ENCODE measurements around the gene NPAS1. TPM values are rescaled to one million over a fixed set of nuclear protein-coding genes. Genes with fewer than 3 reads are reported as not detected.

NPAS1 gene
- total RNA-seq, 3 donors from 2014 or later (not counting 1 experiment from before 2014, with no cell fraction given): 0.64 to 0.65 TPM; not detected in 1

DNA sequence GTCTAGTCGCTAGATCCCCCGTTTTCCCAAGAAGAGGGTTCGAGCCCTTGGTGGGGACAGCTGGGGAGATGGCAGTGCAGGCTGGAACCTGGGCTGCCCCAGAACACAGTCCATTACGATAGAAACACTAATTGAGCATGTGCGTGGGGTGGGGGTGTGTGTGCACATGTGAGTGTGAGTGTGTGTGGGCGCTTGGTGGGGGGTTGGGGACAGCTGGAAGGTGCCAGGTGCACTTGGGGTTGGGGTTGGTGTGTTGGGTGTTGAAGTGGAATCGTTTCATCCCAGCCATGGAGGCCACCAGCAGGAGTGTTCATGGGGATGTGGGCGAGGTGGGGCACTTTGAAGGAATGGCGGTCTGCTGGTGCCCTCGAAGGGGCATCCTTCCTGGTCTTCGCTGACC is 18.1 kb upstream of the NPAS1 start:
- H3K9me3 ChIP-seq (ENCODE audit: control insufficient read depth, insufficient read depth, low read length): peaks cover 3% of the 10 kb centered on the region
- WGBS (ENCODE audit: insufficient coverage): 94% methylated on average over 11 of the region's 11 CpGs
- Mint-ChIP-seq H3K27me3 (ENCODE audit: low read depth in 2 of 2) (peaks cover 0 to 1% of the 10 kb centered on the region in 2 donors), H3K27ac (no peak overlapping the region), H3K4me3 (no peak overlapping the region), H3K4me1 (peaks cover 13 to 20% of the 10 kb centered on the region in 2 donors), H3K36me3 (no peaks in the 10 kb centered on the region), H3K9me3 (no peaks in the 10 kb centered on the region)
- peaks cover 7% of the 10 kb centered on the region for H3K4me1 ChIP-seq (ENCODE audit: control insufficient read depth, insufficient read depth, low read length)
- no peaks in the 10 kb centered on the region for H3K27me3 ChIP-seq (ENCODE audit: control insufficient read depth, insufficient read depth, low read length)
- no peak overlapping the region for H3K4me3 ChIP-seq (ENCODE audit: low read length)
- intact Hi-C loops (cut with micrococcal nuclease): no loop called here
- DNase-seq (no peak), ATAC-seq (no peak)
- no peak overlapping the region for H3K27ac ChIP-seq (ENCODE audit: low read length)
- H3K36me3 ChIP-seq (ENCODE audit: control insufficient read depth, insufficient read depth, low read length): peaks cover 22% of the 10 kb centered on the region
- TF ChIP-seq, protein P1, sequence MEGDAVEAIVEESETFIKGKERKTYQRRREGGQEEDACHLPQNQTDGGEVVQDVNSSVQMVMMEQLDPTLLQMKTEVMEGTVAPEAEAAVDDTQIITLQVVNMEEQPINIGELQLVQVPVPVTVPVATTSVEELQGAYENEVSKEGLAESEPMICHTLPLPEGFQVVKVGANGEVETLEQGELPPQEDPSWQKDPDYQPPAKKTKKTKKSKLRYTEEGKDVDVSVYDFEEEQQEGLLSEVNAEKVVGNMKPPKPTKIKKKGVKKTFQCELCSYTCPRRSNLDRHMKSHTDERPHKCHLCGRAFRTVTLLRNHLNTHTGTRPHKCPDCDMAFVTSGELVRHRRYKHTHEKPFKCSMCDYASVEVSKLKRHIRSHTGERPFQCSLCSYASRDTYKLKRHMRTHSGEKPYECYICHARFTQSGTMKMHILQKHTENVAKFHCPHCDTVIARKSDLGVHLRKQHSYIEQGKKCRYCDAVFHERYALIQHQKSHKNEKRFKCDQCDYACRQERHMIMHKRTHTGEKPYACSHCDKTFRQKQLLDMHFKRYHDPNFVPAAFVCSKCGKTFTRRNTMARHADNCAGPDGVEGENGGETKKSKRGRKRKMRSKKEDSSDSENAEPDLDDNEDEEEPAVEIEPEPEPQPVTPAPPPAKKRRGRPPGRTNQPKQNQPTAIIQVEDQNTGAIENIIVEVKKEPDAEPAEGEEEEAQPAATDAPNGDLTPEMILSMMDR (IDR thresholded peaks at IDR 0.05): no peak

DNA sequence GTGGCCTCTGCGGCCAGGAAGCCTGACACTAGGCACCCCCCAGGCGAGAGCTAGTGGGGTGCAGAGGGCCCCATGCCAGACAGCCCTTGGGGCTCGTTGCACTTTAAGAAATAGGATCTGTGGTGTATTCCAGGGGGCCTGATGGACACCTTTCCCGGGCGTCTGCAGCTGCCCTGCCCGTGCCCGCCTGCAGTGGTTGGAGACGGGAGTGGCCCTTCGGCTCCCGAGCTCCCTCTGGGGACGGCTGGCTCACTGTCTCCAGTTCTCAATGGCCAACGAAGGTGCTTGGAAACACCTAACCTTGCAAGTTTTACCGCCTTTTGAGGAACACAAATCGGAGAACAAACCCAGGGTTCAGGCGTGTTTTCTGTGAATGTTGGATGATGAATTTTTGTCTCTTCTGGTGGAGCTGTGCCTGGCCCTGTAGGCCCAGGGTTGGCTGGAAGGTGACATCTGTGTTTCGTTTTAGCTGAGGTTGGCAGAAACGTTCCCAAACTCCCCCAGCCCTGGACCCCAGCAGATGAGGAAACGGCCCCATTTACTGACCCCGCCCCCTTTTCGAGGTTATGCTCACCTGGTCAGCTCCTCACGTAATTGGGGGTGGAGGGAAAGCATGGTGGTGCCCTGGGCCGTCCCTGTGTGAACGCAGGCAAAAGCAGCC is 17.4 kb upstream of the NPAS1 start:
- Histone ChIP-seq H3K36me3 (ENCODE audit: control insufficient read depth, insufficient read depth, low read length) (peaks cover 22% of the 10 kb centered on the region), H3K27me3 (ENCODE audit: control insufficient read depth, insufficient read depth, low read length) (no peaks in the 10 kb centered on the region), H3K4me1 (ENCODE audit: control insufficient read depth, insufficient read depth, low read length) (peaks cover 7% of the 10 kb centered on the region), H3K27ac (ENCODE audit: low read length) (no peak overlapping the region), H3K9me3 (ENCODE audit: control insufficient read depth, insufficient read depth, low read length) (peaks cover 3% of the 10 kb centered on the region), H3K4me3 (ENCODE audit: low read length) (no peak overlapping the region)
- intact Hi-C loops (cut with micrococcal nuclease): no loop called here
- no peak overlapping the region for H3K27ac Mint-ChIP-seq
- ATAC-seq (no peak), DNase-seq (no peak)
- H3K36me3 Mint-ChIP-seq: no peaks in the 10 kb centered on the region
- H3K27me3 Mint-ChIP-seq (ENCODE audit: low read depth in 2 of 2): peaks cover 0 to 4% of the 10 kb centered on the region in 2 donors
- H3K9me3 Mint-ChIP-seq: no peaks in the 10 kb centered on the region
- WGBS (ENCODE audit: insufficient coverage): 87% methylated on average over 23 of the region's 23 CpGs
- H3K4me3 Mint-ChIP-seq: no peak overlapping the region
- peaks cover 13 to 20% of the 10 kb centered on the region in 2 donors for H3K4me1 Mint-ChIP-seq
- TF ChIP-seq, protein P1 (IDR thresholded peaks at IDR 0.05): no peak

DNA sequence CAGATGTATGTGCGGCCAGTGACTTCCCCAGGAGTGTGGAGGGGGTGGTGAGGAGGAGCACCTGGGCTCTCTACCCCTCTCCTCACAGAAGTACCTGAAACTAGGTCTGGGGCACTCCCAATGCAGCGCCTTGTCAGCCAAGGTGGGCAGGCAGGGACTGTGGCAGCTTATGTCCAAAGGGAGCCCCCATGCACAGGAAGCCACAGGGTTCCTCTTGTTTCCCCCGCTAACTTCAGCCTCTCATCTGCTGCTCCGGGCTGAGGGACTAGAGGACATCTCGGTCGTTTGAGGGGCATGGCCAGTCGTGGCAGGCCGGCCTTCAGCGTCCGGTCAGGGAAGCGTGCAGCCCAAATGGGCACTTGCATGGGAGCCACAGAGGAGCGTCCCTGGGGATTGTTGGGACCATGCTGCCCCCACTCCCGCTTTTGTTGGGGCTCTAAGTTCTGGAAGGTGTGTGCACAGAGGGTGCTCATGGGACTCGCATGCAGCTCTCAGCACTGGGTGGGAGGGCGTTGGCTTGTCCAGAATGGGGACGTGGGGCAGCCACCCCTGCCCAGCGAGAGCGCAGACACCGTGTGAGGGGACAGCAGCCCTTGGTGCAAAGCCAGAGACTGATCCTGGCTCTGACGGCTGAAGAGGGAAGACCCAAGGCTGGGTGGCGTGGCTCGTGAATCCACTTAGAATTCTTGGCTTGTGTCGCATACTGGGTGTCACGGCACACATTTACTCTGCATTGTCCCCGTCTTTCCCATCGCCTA is 16.6 kb upstream of the NPAS1 start:
- intact Hi-C loops (cut with micrococcal nuclease): no loop called here
- DNase-seq (no peak), ATAC-seq (no peak)
- no peak overlapping the region for H3K4me3 Mint-ChIP-seq
- peaks cover 13 to 20% of the 10 kb centered on the region in 2 donors for H3K4me1 Mint-ChIP-seq
- H3K27me3 Mint-ChIP-seq (ENCODE audit: low read depth in 2 of 2): peaks cover 0 to 7% of the 10 kb centered on the region in 2 donors
- Histone ChIP-seq H3K27me3 (ENCODE audit: control insufficient read depth, insufficient read depth, low read length) (no peaks in the 10 kb centered on the region), H3K36me3 (ENCODE audit: control insufficient read depth, insufficient read depth, low read length) (peaks cover 20% of the 10 kb centered on the region), H3K4me3 (ENCODE audit: low read length) (no peak overlapping the region), H3K4me1 (ENCODE audit: control insufficient read depth, insufficient read depth, low read length) (peaks cover 7% of the 10 kb centered on the region), H3K9me3 (ENCODE audit: control insufficient read depth, insufficient read depth, low read length) (peaks cover 3% of the 10 kb centered on the region), H3K27ac (ENCODE audit: low read length) (no peak overlapping the region)
- TF ChIP-seq, protein P1 (IDR thresholded peaks at IDR 0.05): no peak
- WGBS (ENCODE audit: insufficient coverage): 70% methylated on average over 25 of the region's 26 CpGs
- no peak overlapping the region for H3K27ac Mint-ChIP-seq
- H3K36me3 Mint-ChIP-seq: no peaks in the 10 kb centered on the region
- no peaks in the 10 kb centered on the region for H3K9me3 Mint-ChIP-seq
